K562 (cell line): Measurements from ENCODE around the gene COQ7. TPM values are rescaled to one million over a fixed set of nuclear protein-coding genes. Genes with fewer than 3 reads are reported as not detected.
A peak's percentile ranks its signal among the peaks of the same experiment; 100 is the strongest.

Experiments
- BHLHE40 ChIP-seq: IDR thresholded peaks from 2 replicates; pipeline ENCODE4 v1.6.1; 2011; ENCODE audit warnings: low read length, improper control_type of control experiment
- CHD2 ChIP-seq: IDR thresholded peaks from 2 replicates; pipeline ENCODE4 v1.6.1; 2011; ENCODE audit warnings: low read depth, low read length
- MAZ ChIP-seq, 2 experiments: fragments of 450-650 bp in 1 of 2; sonication (generic) in 1 of 2; formaldehyde crosslinking; IDR thresholded peaks in 1 of 2; conservative IDR thresholded peaks in 1 of 2; 2 replicates each; pipeline versions ENCODE4 v1.4.0 to v1.5.0; 2020; ENCODE audit warnings: mild to moderate bottlenecking in 1 of 2, missing genetic modification reagents in 1 of 2
- SIN3A ChIP-seq, 2 experiments: fragments of 150-350 bp in 1 of 2; IDR thresholded peaks; 2 replicates each; pipeline ENCODE4 v1.6.1; 2011 to 2016; ENCODE audit warnings: borderline replicate concordance in 2 of 2, low read depth in 2 of 2, low read length in 2 of 2, mild to moderate bottlenecking in 2 of 2, moderate library complexity in 2 of 2; ENCODE audit not compliant: control insufficient read depth in 1 of 2
- TCF3 ChIP-seq: sonication (generic); formaldehyde crosslinking; IDR thresholded peaks from 2 replicates; pipeline ENCODE4 v1.4.0; 2020; ENCODE audit warnings: mild to moderate bottlenecking, missing genetic modification reagents
- TCF7 ChIP-seq: sonication (generic); IDR thresholded peaks from 2 replicates; pipeline ENCODE4 v1.6.1; 2016; ENCODE audit warnings: antibody characterized with exemption, borderline replicate concordance
- TEAD1 ChIP-seq, 2 experiments: fragments of 450-650 bp in 1 of 2; sonication (generic) in 1 of 2; formaldehyde crosslinking; IDR thresholded peaks; 2 replicates each; pipeline versions ENCODE4 v1.4.0 to v1.8.0; 2020 to 2022; ENCODE audit warnings: mild to moderate bottlenecking in 2 of 2, missing genetic modification reagents in 1 of 2
- YY1 ChIP-seq, 3 experiments: IDR thresholded peaks; 2 replicates each; pipeline ENCODE4 v1.6.1; 2011; ENCODE audit warnings: low read length in 2 of 3, mild to moderate bottlenecking in 2 of 3, moderate library complexity in 2 of 3, borderline replicate concordance in 1 of 3, control low read depth in 1 of 3, low read depth in 1 of 3; ENCODE audit not compliant: insufficient read depth in 3 of 3, insufficient replicate concordance in 2 of 3, control insufficient read depth in 1 of 3, insufficient read length in 1 of 3; ENCODE audit errors: extremely low read depth in 1 of 3
- ZBTB7A ChIP-seq: IDR thresholded peaks from 2 replicates; pipeline ENCODE4 v1.6.1; 2011; ENCODE audit warnings: low read depth, mild to moderate bottlenecking, low read length, moderate library complexity, borderline replicate concordance; ENCODE audit not compliant: control insufficient read depth
- ZNF121 ChIP-seq: sonication (generic); formaldehyde crosslinking; conservative IDR thresholded peaks from 2 replicates; pipeline ENCODE4 v1.8.0; 2022; ENCODE audit warnings: missing genetic modification reagents
- ZNF212 ChIP-seq: fragments of 450-650 bp; formaldehyde crosslinking; IDR thresholded peaks from 2 replicates; pipeline ENCODE4 v1.4.0; 2020; ENCODE audit warnings: mild to moderate bottlenecking
- ZNF707 ChIP-seq: fragments of 250-450 bp; sonication (Bioruptor Pico); conservative IDR thresholded peaks from 2 replicates; pipeline ENCODE4 v1.8.0; 2022; ENCODE audit warnings: inconsistent platforms, mild to moderate bottlenecking, moderate library complexity
- polyA plus RNA-seq, 8 experiments: library from polyadenylated mRNA; depleted of rRNA in 4 of 8; stranded (reverse) in 5 of 8; unstranded in 3 of 8; fragments of >200 nt; fragmentation: Nextera tagmentation in 2 of 8; fragmentation: Illumina TruSeq in 1 of 8; extraction: Ambion mirVana in 2 of 8; extraction: Trizol in 1 of 8; gene quantifications; 2 replicates each; pipeline versions ENCODE4 v1.2.1 to v1.2.3, GENCODE V29; 2011 to 2014; ENCODE audit warnings: inconsistent platforms in 1 of 8, missing spikeins in 1 of 8
- total RNA-seq, 7 experiments: library from RNA; depleted of rRNA in 6 of 7; stranded (reverse); fragments of >200 nt in 6 of 7; fragmentation: Illumina TruSeq in 2 of 7; extraction: Trizol in 2 of 7; gene quantifications; 2 replicates each; pipeline versions ENCODE4 v1.2.1 to v1.2.3, GENCODE V29; 2011 to 2021; ENCODE audit warnings: low replicate concordance in 1 of 7
- TF ChIP-seq, protein P1 (sequence below): sonication (generic); formaldehyde crosslinking; IDR thresholded peaks from 2 replicates; pipeline ENCODE4 v1.8.1; 2023; ENCODE audit warnings: mild to moderate bottlenecking, missing genetic modification reagents, moderate library complexity
- TF ChIP-seq, protein P2 (sequence below): fragments of 250-450 bp; sonication (Bioruptor Pico); IDR thresholded peaks from 2 replicates; pipeline ENCODE4 v1.4.0; 2020; ENCODE audit warnings: mild to moderate bottlenecking, moderate library complexity
- TF ChIP-seq, protein P3 (sequence below), 3 experiments: IDR thresholded peaks in 2 of 3; conservative IDR thresholded peaks in 1 of 3; 2 replicates each; pipeline ENCODE4 v1.5.1; 2011 to 2012; ENCODE audit warnings: low read length in 3 of 3, mild to moderate bottlenecking in 3 of 3, control low read depth in 2 of 3, improper control_type of control experiment in 1 of 3, inconsistent platforms in 1 of 3, low read depth in 1 of 3, mixed read lengths in 1 of 3, moderate library complexity in 1 of 3; ENCODE audit not compliant: insufficient read depth in 2 of 3
- TF ChIP-seq, protein P4 (sequence below): sonication (generic); formaldehyde crosslinking; IDR thresholded peaks from 2 replicates; pipeline ENCODE4 v1.8.0; 2022; ENCODE audit warnings: missing genetic modification reagents, mild to moderate bottlenecking, moderate library complexity, borderline replicate concordance
- TF ChIP-seq, protein P5 (sequence below), 2 experiments: fragments of 450-650 bp in 1 of 2; sonication (generic) in 1 of 2; formaldehyde crosslinking in 1 of 2; IDR thresholded peaks in 1 of 2; conservative IDR thresholded peaks in 1 of 2; 2 replicates each; pipeline versions ENCODE4 v1.6.1 to v1.8.1; 2016 to 2023; ENCODE audit warnings: mild to moderate bottlenecking in 2 of 2, moderate library complexity in 2 of 2, inconsistent platforms in 1 of 2, missing genetic modification reagents in 1 of 2

The COQ7 gene
- total and polyA plus RNA-seq, 9 of the 15 experiments (the other 6 are each of a cell fraction or from before 2014, with no cell fraction given) = 2.3 to 26.1 (median 15.2) TPM

DNA sequence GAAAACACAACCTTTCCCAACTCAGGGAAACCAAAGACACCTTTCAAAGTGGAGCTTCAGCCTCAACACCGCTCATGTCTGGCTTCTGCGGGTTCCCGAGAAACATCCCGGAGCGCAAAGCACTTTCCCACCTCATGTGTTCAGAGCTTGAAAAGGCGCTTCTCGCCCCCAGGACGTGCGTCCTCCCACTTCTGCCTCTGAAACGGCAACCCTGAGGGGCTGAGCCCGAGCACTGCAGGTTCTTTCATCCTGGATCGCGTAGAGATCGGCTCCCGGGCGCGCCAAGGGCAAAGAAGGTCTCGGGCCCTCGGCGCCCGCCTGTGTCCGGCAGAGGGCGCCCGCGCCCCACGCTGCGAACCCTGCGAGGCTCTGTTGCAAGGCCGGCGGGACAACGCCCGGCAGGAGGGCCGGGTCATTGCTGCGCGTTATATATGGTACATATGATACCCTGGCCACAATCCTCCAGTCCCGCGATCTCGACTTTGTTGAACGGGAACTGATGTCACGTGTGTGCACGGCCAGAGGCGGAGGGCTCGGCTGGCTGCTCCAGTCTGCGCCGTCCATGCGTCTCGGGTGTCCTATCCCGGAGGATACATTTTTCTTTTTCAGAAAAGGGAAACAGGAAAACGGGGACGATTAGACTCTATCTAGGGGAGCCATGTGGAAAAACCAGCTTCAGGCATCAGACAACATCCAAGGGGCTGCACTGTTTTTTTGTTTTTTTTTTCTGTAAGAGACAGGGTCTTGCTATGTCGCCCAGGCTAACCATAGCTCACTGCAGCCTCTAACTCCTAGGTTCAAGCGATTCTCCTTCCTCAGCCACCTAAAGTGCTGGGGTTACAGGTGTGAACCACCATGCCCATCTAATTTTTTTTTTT, 19.1 kb downstream of the COQ7 start (continued):
- TF ChIP-seq, protein P1, sequence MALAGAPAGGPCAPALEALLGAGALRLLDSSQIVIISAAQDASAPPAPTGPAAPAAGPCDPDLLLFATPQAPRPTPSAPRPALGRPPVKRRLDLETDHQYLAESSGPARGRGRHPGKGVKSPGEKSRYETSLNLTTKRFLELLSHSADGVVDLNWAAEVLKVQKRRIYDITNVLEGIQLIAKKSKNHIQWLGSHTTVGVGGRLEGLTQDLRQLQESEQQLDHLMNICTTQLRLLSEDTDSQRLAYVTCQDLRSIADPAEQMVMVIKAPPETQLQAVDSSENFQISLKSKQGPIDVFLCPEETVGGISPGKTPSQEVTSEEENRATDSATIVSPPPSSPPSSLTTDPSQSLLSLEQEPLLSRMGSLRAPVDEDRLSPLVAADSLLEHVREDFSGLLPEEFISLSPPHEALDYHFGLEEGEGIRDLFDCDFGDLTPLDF (CRISPR knock-in tag) = peak; percentile 32; the same call in 1 of the 2 replicates
- TF ChIP-seq YY1 (IDR thresholded peaks at IDR 0.05; ENCODE audit: borderline replicate concordance in 1 of 3, control insufficient read depth in 1 of 3, extremely low read depth in 1 of 3, insufficient read depth in 3 of 3, insufficient read length in 1 of 3, insufficient replicate concordance in 2 of 3, low read depth in 1 of 3, low read length in 2 of 3) (peak in 1 of 3 experiments; percentile 17), MAZ (CRISPR knock-in tag; conservative IDR thresholded peaks at IDR 0.05 in 1 of 2, IDR thresholded peaks at IDR 0.05 in 1 of 2) (peak; percentile 36 to 52; a peak in 3 of 4 replicates), SIN3A (IDR thresholded peaks at IDR 0.05; ENCODE audit: borderline replicate concordance in 2 of 2, control insufficient read depth in 1 of 2, low read depth in 2 of 2, low read length in 2 of 2) (no peak), ZNF121 (CRISPR knock-in tag) (0 out of 2 replicates have a peak, but pooled peaks have one; percentile 35), ZNF212 (CRISPR knock-in tag) (no peak), TEAD1 (CRISPR knock-in tag; IDR thresholded peaks at IDR 0.05) (peak in 1 of 2 experiments; percentile 60; a peak in 1 of 4 replicates), TCF7 (no peak), CHD2 (peak; percentile 94), ZBTB7A (no peak), ZNF707 (no peak), TCF3 (CRISPR knock-in tag) (peak; percentile 41; the same call in 1 of the 2 replicates), BHLHE40 (peak; percentile 52; the same call in 1 of the 2 replicates)
- TF ChIP-seq, protein P2, sequence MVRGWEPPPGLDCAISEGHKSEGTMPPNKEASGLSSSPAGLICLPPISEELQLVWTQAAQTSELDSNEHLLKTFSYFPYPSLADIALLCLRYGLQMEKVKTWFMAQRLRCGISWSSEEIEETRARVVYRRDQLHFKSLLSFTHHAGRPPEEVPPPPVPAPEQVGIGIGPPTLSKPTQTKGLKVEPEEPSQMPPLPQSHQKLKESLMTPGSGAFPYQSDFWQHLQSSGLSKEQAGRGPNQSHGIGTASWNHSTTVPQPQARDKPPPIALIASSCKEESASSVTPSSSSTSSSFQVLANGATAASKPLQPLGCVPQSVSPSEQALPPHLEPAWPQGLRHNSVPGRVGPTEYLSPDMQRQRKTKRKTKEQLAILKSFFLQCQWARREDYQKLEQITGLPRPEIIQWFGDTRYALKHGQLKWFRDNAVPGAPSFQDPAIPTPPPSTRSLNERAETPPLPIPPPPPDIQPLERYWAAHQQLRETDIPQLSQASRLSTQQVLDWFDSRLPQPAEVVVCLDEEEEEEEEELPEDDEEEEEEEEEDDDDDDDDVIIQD (CRISPR knock-in tag) = no peak
- TF ChIP-seq, protein P3, sequence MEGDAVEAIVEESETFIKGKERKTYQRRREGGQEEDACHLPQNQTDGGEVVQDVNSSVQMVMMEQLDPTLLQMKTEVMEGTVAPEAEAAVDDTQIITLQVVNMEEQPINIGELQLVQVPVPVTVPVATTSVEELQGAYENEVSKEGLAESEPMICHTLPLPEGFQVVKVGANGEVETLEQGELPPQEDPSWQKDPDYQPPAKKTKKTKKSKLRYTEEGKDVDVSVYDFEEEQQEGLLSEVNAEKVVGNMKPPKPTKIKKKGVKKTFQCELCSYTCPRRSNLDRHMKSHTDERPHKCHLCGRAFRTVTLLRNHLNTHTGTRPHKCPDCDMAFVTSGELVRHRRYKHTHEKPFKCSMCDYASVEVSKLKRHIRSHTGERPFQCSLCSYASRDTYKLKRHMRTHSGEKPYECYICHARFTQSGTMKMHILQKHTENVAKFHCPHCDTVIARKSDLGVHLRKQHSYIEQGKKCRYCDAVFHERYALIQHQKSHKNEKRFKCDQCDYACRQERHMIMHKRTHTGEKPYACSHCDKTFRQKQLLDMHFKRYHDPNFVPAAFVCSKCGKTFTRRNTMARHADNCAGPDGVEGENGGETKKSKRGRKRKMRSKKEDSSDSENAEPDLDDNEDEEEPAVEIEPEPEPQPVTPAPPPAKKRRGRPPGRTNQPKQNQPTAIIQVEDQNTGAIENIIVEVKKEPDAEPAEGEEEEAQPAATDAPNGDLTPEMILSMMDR (IDR thresholded peaks at IDR 0.05 in 2 of 3, conservative IDR thresholded peaks at IDR 0.05 in 1 of 3; ENCODE audit: insufficient read depth in 2 of 3, low read depth in 1 of 3, low read length in 3 of 3) = peak; percentile 96 to 97 (median 96)
- TF ChIP-seq, protein P4, sequence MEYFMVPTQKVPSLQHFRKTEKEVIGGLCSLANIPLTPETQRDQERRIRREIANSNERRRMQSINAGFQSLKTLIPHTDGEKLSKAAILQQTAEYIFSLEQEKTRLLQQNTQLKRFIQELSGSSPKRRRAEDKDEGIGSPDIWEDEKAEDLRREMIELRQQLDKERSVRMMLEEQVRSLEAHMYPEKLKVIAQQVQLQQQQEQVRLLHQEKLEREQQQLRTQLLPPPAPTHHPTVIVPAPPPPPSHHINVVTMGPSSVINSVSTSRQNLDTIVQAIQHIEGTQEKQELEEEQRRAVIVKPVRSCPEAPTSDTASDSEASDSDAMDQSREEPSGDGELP = peak; percentile 87
- TF ChIP-seq, protein P5, sequence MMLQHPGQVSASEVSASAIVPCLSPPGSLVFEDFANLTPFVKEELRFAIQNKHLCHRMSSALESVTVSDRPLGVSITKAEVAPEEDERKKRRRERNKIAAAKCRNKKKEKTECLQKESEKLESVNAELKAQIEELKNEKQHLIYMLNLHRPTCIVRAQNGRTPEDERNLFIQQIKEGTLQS (IDR thresholded peaks at IDR 0.05) = no peak
- TF ChIP-seq, protein P5 (CRISPR knock-in tag; conservative IDR thresholded peaks at IDR 0.05) = 0 out of 2 replicates have a peak, but pooled peaks have one; percentile 29
